HG03520 (cell line): Measurements from ENCODE around the gene IER3.
"Not testable (repeated sequence)": the region's sequence is repeated elsewhere in the genome, so short reads cannot be mapped to it uniquely, and the experiment has no call there.

Experiments used
- ATAC-seq: cut with Tn5 transposase; IDR thresholded peaks from one replicate; pipeline ENCODE4 v1.9.1; 2021; ENCODE audit warnings: mild to moderate bottlenecking, moderate library complexity; ENCODE audit not compliant: unreplicated experiment

The IER3 gene

GRCh38 chr6:30769088-30769852 is 24.9 kb upstream of the IER3 start:
- no peak for ATAC-seq

- no peak for ATAC-seq
Observed at GRCh38 chr6:30768634-30769087, 24.3 kb upstream of the IER3 start.

- no peak for ATAC-seq
Observed at GRCh38 chr6:30767944-30768301, 23.6 kb upstream of the IER3 start.

GRCh38 chr6:30767158-30767943 is 23.0 kb upstream of the IER3 start:
- ATAC-seq = no peak

- ATAC-seq = no peak
Observed at GRCh38 chr6:30766461-30767157, 22.3 kb upstream of the IER3 start.

- ATAC-seq = not testable (repeated sequence)
Observed at GRCh38 chr6:30765495-30765894, 21.1 kb upstream of the IER3 start.

- not testable (repeated sequence) for ATAC-seq
Observed at GRCh38 chr6:30764490-30765043, 20.2 kb upstream of the IER3 start.

- ATAC-seq = no peak
Observed at GRCh38 chr6:30763618-30764489, 19.5 kb upstream of the IER3 start.

GRCh38 chr6:30763155-30763617 is 18.8 kb upstream of the IER3 start:
- ATAC-seq = no peak

- no peak for ATAC-seq
Observed at GRCh38 chr6:30761791-30762429, 17.6 kb upstream of the IER3 start.

- no peak for ATAC-seq
Observed at GRCh38 chr6:30760549-30760948, 16.2 kb upstream of the IER3 start.

- no peak for ATAC-seq
Observed at GRCh38 chr6:30759575-30760239, 15.4 kb upstream of the IER3 start.

- ATAC-seq = no peak
Observed at GRCh38 chr6:30757261-30757904, 13.0 kb upstream of the IER3 start.

- not testable (repeated sequence) for ATAC-seq
Observed at GRCh38 chr6:30756405-30757003, 12.2 kb upstream of the IER3 start.

GRCh38 chr6:30754631-30755030 is 10.3 kb upstream of the IER3 start:
- ATAC-seq = no peak

GRCh38 chr6:30752157-30752927 is 8.0 kb upstream of the IER3 start:
- ATAC-seq = no peak

- no peak for ATAC-seq
Observed at GRCh38 chr6:30750379-30750668, 6.0 kb upstream of the IER3 start.
